SW480 (cell line): Measurements from ENCODE around the gene DRICH1.
"Not testable (repeated sequence)": the region's sequence is repeated elsewhere in the genome, so short reads cannot be mapped to it uniquely, and the experiment has no call there.

Source experiments
- DNase-seq: peaks from one replicate; pipeline ENCODE4 v3.0.0-alpha.2; 2016; ENCODE audit warnings: low spot score

The DRICH1 gene

GRCh38 chr22:23569291-23569690 lies 62.8 kb downstream of the DRICH1 start:
- DNase-seq: no peak

- DNase-seq: no peak
Observed at GRCh38 chr22:23566705-23567475, 65.2 kb downstream of the DRICH1 start.

GRCh38 chr22:23565915-23566704 lies 66.0 kb downstream of the DRICH1 start:
- DNase-seq: no peak

DNA sequence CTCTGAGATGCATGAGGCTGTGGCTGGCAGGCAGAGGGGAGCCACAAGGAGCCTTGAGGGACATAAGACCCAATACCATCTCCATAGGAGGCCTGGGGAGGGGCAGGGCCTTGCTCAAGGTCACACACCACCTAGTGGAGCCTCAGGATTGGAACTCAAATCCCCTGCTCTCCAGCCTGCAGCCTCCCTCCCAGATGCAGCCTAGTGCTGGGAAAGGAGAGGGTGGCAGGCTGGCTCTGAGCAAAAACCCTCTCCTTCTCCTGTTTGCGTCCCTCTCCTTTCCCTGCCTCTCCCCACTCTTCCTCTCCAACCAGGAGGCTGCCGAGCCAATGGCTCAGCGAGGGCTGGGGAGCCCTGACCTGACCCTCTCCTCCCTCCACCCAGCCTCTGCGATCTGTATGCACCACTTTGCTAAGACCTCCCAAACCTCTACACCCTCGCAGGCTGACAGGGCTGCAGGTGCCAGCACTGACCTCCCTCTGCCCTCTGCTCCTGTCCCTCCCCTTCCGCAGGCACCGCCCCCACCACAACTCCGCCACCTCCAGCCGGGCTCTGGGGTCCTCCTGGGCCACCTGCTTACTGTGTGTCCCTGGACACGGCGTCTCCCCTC lies 66.7 kb downstream of the DRICH1 start:
- DNase-seq: peak; percentile 11

DNA sequence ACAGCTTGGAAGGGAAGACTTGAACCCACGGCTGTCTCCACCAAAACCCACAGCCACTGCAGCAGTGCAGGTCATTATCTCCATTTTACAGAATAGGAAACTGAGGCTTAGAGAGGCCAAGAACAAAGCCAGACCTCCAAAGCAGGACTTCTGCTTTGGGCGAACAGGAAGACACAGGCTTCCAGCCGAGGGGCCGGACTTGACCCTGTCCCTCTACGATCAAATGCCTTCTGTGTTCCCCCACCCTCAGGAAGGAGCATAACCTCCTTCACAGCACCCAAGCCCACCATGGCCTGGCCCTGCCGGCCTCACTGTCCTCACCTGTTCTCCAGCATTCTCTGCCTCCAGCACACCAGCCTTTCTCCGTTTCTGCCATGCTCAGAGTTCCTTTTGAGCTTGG lies 67.8 kb downstream of the DRICH1 start:
- no peak for DNase-seq

DNA sequence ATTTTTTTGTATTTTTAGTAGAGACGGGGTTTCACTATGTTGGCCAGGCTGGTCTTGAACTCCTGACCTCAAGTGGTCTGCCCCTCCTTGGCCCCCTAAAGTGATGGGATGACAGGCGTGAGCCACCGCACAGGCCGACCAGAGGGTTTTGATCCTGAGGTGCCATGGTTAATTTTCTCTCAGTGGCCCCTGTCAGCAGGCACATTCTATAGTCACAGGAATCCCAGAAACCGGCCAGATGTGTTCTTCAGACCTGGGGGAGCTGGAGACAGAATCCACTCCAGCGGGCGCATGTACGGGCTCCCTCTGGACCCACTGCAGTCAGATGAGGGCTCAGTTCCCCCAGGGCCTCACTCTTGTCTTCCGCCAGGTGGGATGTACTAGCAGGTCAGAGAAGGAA lies 69.0 kb downstream of the DRICH1 start:
- no peak for DNase-seq

DNA sequence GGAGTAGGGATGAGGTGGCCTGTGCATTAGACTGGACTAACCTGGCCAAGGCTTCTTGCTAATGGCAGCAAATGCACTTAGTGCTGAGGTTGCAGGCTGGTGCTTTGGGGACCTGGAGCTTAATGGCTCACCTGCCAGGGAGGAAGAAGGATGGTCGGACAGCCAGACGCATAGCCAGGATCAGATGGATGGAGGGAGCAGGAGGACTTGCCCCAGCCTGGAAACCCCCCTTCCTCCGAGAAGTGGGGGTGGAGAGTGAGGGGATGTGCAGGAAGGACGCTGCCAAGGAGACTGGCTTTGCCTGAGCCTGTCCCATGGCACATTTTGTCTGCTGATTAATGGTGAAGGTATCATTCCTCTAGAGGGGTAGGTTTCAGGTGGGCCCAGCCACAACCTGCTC lies 69.9 kb downstream of the DRICH1 start:
- DNase-seq: no peak

DNA sequence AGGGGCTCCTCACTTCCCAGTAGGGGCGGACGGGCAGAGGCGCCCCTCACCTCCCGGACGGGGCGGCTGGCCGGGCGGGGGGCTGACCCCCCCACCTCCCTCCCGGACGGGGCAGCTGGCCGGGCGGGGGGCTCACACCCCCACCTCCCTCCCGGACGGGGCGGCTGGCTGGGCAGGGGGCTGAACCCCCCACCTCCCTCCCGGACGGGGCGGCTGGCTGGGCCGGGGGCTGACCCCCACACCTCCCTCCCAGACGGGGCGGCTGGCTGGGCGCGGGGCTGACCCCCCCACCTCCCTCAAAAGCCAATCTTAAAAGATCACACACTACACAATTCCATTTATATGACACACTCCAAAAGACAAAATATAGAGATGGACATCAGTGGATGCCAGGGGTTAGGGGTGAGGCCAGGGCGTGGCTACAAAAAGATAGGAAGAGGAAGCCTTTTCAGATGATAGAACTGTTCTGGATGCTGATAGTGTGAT lies 71.1 kb downstream of the DRICH1 start:
- DNase-seq: not testable (repeated sequence)

- not testable (repeated sequence) for DNase-seq
Observed at GRCh38 chr22:23560215-23560614, 71.9 kb downstream of the DRICH1 start.
